CD4-positive, alpha-beta T cell (primary cell): ENCODE data around the gene AVPR1B. TPM values are rescaled to one million over a fixed set of nuclear protein-coding genes. Genes with fewer than 3 reads are reported as not detected.

Experiments used
- ATAC-seq: fragments of 200-7000 bp; cut with Tn5 transposase; one replicate; pipeline ENCODE4 v1.10.0; 2022; ENCODE audit warnings: mild to moderate bottlenecking; ENCODE audit not compliant: poor library complexity
- CTCF ChIA-PET: fragments of 350-600 bp; sonication (Branson Sonifier 250); formaldehyde crosslinking; loops from one replicate; lab custom pipeline; 2021; ENCODE audit warnings: antibody characterized with exemption, inconsistent platforms; lab: Charles Lee
- POLR2A ChIA-PET: fragments of 350-600 bp; sonication (Branson Sonifier 250); formaldehyde crosslinking; loops from one replicate; lab custom pipeline; 2021; ENCODE audit warnings: antibody characterized with exemption, inconsistent platforms; lab: Charles Lee
- DNase-seq, 14 experiments: peaks; one replicate each; pipeline ENCODE4 v3.0.0-alpha.2; 2013 to 2020; ENCODE audit warnings: mixed read lengths in 2 of 14
- H3K27ac ChIP-seq, 2 donors: one replicate each; pipeline versions ENCODE4 v1.5.1 to v1.7.0; 2013; ENCODE audit warnings: low read length in 2 of 2, low read depth in 1 of 2, mild to moderate bottlenecking in 1 of 2
- H3K27me3 ChIP-seq, 2 experiments: 1 replicate in 1 of 2; 2 replicates in 1 of 2; pipeline versions ENCODE4 v1.6.1 to v1.7.0; 2013; ENCODE audit warnings: low read length in 2 of 2, control low read depth in 1 of 2, mild to moderate bottlenecking in 1 of 2, moderate library complexity in 1 of 2; ENCODE audit not compliant: insufficient read depth in 2 of 2, control insufficient read depth in 1 of 2
- H3K36me3 ChIP-seq: one replicate; pipeline ENCODE4 v1.6.1; 2013; ENCODE audit warnings: low read length, control low read depth; ENCODE audit not compliant: insufficient read depth
- H3K4me1 ChIP-seq: one replicate; pipeline ENCODE4 v1.6.1; 2013; ENCODE audit warnings: low read length, control low read depth; ENCODE audit not compliant: insufficient read depth
- H3K4me3 ChIP-seq: one replicate; pipeline ENCODE4 v1.5.1; 2013; ENCODE audit warnings: mild to moderate bottlenecking, low read length, moderate library complexity
- H3K9me3 ChIP-seq, 2 experiments: 1 replicate in 1 of 2; 2 replicates in 1 of 2; pipeline versions ENCODE4 v1.6.1 to v1.7.0; 2013; ENCODE audit warnings: low read length in 2 of 2, mild to moderate bottlenecking in 2 of 2, control low read depth in 1 of 2, moderate library complexity in 1 of 2; ENCODE audit not compliant: control insufficient read depth in 1 of 2, insufficient read depth in 1 of 2
- H3K27ac Mint-ChIP-seq: one replicate; pipeline ENCODE4 v1.8.0; 2020; ENCODE audit warnings: mixed read lengths
- H3K27me3 Mint-ChIP-seq: one replicate; pipeline ENCODE4 v1.8.0; 2021; ENCODE audit warnings: mixed read lengths
- H3K36me3 Mint-ChIP-seq: one replicate; pipeline ENCODE4 v1.8.0; 2021; ENCODE audit warnings: low read depth, mixed read lengths
- H3K4me1 Mint-ChIP-seq: one replicate; pipeline ENCODE4 v1.8.0; 2021; ENCODE audit warnings: low read depth, mixed read lengths
- H3K4me3 Mint-ChIP-seq: one replicate; pipeline ENCODE4 v1.8.0; 2020; ENCODE audit warnings: mild to moderate bottlenecking, mixed read lengths
- H3K9me3 Mint-ChIP-seq: one replicate; pipeline ENCODE4 v1.8.0; 2020; ENCODE audit warnings: mixed read lengths
- CTCF ChIP-seq: fragments of 200-600 bp; IDR thresholded peaks from one replicate; pipeline ENCODE4 v1.8.0; 2022; ENCODE audit warnings: antibody characterized with exemption, mild to moderate bottlenecking
- intact Hi-C, 2 experiments: fragments of 100-400 bp; cut with DNase I in 1 of 2; cut with micrococcal nuclease in 1 of 2; formaldehyde crosslinking; loops; one replicate each; pipeline versions ENCODE4 v1.15.1 to v1.9.0; 2023 to 2025; cut with DNase I, micrococcal nuclease
- total RNA-seq, 174 experiments: library from RNA in 2 of 174; stranded (reverse) in 2 of 174; gene quantifications; one replicate each; pipeline ENCODE4 v1.2.3 and lab custom pipeline; 2021 to 2026

Gene AVPR1B
- total RNA-seq, 2 experiments from 2014 or later, result not detected

GRCh38 chr1:206089341-206089740, 27.8 kb downstream of the AVPR1B start:
- no peaks in the 10 kb centered on the region for H3K27me3 Mint-ChIP-seq
- no peaks in the 10 kb centered on the region for H3K36me3 ChIP-seq
- no peak overlapping the region for H3K27ac Mint-ChIP-seq
- no peak overlapping the region for H3K4me3 ChIP-seq
- no peak overlapping the region for H3K27ac ChIP-seq
- H3K36me3 Mint-ChIP-seq, result no peaks in the 10 kb centered on the region
- H3K9me3 Mint-ChIP-seq, result no peaks in the 10 kb centered on the region
- ATAC-seq (no peak), DNase-seq (no peak)
- H3K4me3 Mint-ChIP-seq, result no peak overlapping the region
- TF ChIP-seq CTCF, result no peak
- H3K27me3 ChIP-seq, result no peaks in the 10 kb centered on the region
- no peaks in the 10 kb centered on the region for H3K9me3 ChIP-seq
- H3K4me1 Mint-ChIP-seq, result no peaks in the 10 kb centered on the region
- ChIA-PET POLR2A (no interaction called here), CTCF (no interaction called here)
- H3K4me1 ChIP-seq, result no peaks in the 10 kb centered on the region
- intact Hi-C loops, result no loop called here

- no peak for DNase-seq
- H3K4me1 ChIP-seq, result no peaks in the 10 kb centered on the region
- Mint-ChIP-seq H3K27ac (no peak overlapping the region), H3K4me1 (peaks cover 4% of the 10 kb centered on the region), H3K27me3 (no peaks in the 10 kb centered on the region), H3K9me3 (no peaks in the 10 kb centered on the region), H3K4me3 (no peak overlapping the region), H3K36me3 (no peaks in the 10 kb centered on the region)
- no peak for ATAC-seq
- H3K4me3 ChIP-seq, result no peak overlapping the region
- no peaks in the 10 kb centered on the region for H3K36me3 ChIP-seq
- ChIA-PET CTCF (no interaction called here), POLR2A (no interaction called here)
- no peak for TF ChIP-seq CTCF
- no peak overlapping the region for H3K27ac ChIP-seq
- intact Hi-C loops, result no loop called here
- no peaks in the 10 kb centered on the region for H3K9me3 ChIP-seq
- no peaks in the 10 kb centered on the region for H3K27me3 ChIP-seq
Observed at GRCh38 chr1:206087091-206087490, 30.1 kb downstream of the AVPR1B start.

- Histone ChIP-seq H3K27me3 (no peaks in the 10 kb centered on the region), H3K36me3 (no peaks in the 10 kb centered on the region), H3K4me3 (no peak overlapping the region), H3K27ac (no peak overlapping the region), H3K9me3 (no peaks in the 10 kb centered on the region), H3K4me1 (peaks cover 14% of the 10 kb centered on the region)
- ATAC-seq (no peak), DNase-seq (no peak)
- no peak overlapping the region for H3K4me3 Mint-ChIP-seq
- ChIA-PET POLR2A (no interaction called here), CTCF (no interaction called here)
- no peaks in the 10 kb centered on the region for H3K27me3 Mint-ChIP-seq
- intact Hi-C loops, result no loop called here
- H3K4me1 Mint-ChIP-seq, result peaks cover 21% of the 10 kb centered on the region
- H3K27ac Mint-ChIP-seq, result no peak overlapping the region
- H3K36me3 Mint-ChIP-seq, result no peaks in the 10 kb centered on the region
- no peak for TF ChIP-seq CTCF
- H3K9me3 Mint-ChIP-seq, result no peaks in the 10 kb centered on the region
Observed at GRCh38 chr1:206083750-206084149, 33.4 kb downstream of the AVPR1B start.
